DOHH2 (cell line): Measurements from ENCODE around the gene TNFSF15.

Experiments
- H3F3A ChIP-seq: fragments of 200-600 bp; sonication (generic), shearing (Covaris generic); 2 replicates; pipeline ENCODE4 v1.6.0; 2016; ENCODE audit warnings: antibody characterized with exemption, mild to moderate bottlenecking; ENCODE audit not compliant: control insufficient read depth, insufficient read depth
- H3K27ac ChIP-seq: fragments of 200-600 bp; sonication (generic); 2 replicates; pipeline ENCODE4 v1.5.1; 2014; ENCODE audit warnings: low read depth, mild to moderate bottlenecking, low read length, moderate library complexity
- H3K27me3 ChIP-seq: fragments of 200-600 bp; sonication (generic); 2 replicates; pipeline ENCODE4 v1.6.1; 2014; ENCODE audit warnings: mild to moderate bottlenecking, low read length, mixed read lengths; ENCODE audit not compliant: control insufficient read depth
- H3K36me3 ChIP-seq: fragments of 200-600 bp; sonication (generic); 2 replicates; pipeline ENCODE4 v1.6.1; 2014; ENCODE audit warnings: mild to moderate bottlenecking, low read length, moderate library complexity, mixed read lengths; ENCODE audit not compliant: control insufficient read depth
- H3K4me1 ChIP-seq: fragments of 200-600 bp; sonication (generic); 2 replicates; pipeline ENCODE4 v1.6.1; 2014; ENCODE audit warnings: mild to moderate bottlenecking, low read length, mixed read lengths; ENCODE audit not compliant: control insufficient read depth
- H3K4me2 ChIP-seq: fragments of 200-600 bp; sonication (generic); 2 replicates; pipeline ENCODE4 v1.6.0; 2014; ENCODE audit warnings: mild to moderate bottlenecking, low read length, moderate library complexity
- H3K4me3 ChIP-seq: fragments of 200-600 bp; sonication (generic); 2 replicates; pipeline ENCODE4 v1.5.1; 2014; ENCODE audit warnings: mild to moderate bottlenecking, low read length, mixed read lengths
- H3K79me2 ChIP-seq: fragments of 200-600 bp; sonication (generic); 2 replicates; pipeline ENCODE4 v1.6.1; 2014; ENCODE audit warnings: mild to moderate bottlenecking, low read length, mixed read lengths; ENCODE audit not compliant: control insufficient read depth
- H3K9me2 ChIP-seq: fragments of 200-600 bp; sonication (generic); replicated peaks from 2 replicates; pipeline ENCODE4 v1.6.1; 2014; ENCODE audit warnings: mild to moderate bottlenecking, low read length, mixed read lengths; ENCODE audit not compliant: control insufficient read depth
- H3K9me3 ChIP-seq: fragments of 200-600 bp; sonication (generic); 2 replicates; pipeline ENCODE4 v1.6.1; 2014; ENCODE audit warnings: antibody characterized with exemption, low read length, mixed read lengths; ENCODE audit not compliant: control insufficient read depth, insufficient read depth
- H4K20me1 ChIP-seq: fragments of 200-600 bp; sonication (generic); 2 replicates; pipeline ENCODE4 v1.6.0; 2014; ENCODE audit warnings: low read depth, mild to moderate bottlenecking, antibody characterized with exemption, low read length, moderate library complexity; ENCODE audit not compliant: control insufficient read depth, insufficient read depth
- EZH2phosphoT487 ChIP-seq: fragments of 200-600 bp; sonication (generic); IDR thresholded peaks from 2 replicates; pipeline ENCODE4 v1.6.1; 2017; ENCODE audit warnings: borderline replicate concordance, mild to moderate bottlenecking, antibody characterized with exemption, low read length, moderate library complexity, mixed read lengths
- TF ChIP-seq, protein P1 (sequence below): fragments of 200-600 bp; sonication (generic); IDR thresholded peaks from one replicate; pipeline ENCODE4 v1.5.1; 2014; ENCODE audit warnings: antibody characterized with exemption, mild to moderate bottlenecking, low read depth, low read length; ENCODE audit not compliant: poor library complexity, severe bottlenecking

TNFSF15 gene

GRCh38 chr9:114775981-114776380 lies 29.9 kb downstream of the TNFSF15 start:
- Histone ChIP-seq H3K9me2 (no peaks in the 10 kb centered on the region), H4K20me1 (no peaks in the 10 kb centered on the region), H3K4me1 (peaks cover 22% of the 10 kb centered on the region), H3K79me2 (no peaks in the 10 kb centered on the region), H3K4me3 (no peak overlapping the region), H3K36me3 (no peaks in the 10 kb centered on the region), H3K27ac (no peak overlapping the region), H3K27me3 (no peaks in the 10 kb centered on the region), H3F3A (no peaks in the 10 kb centered on the region), H3K9me3 (no peaks in the 10 kb centered on the region), H3K4me2 (no peak overlapping the region)
- TF ChIP-seq EZH2phosphoT487: no peak
- TF ChIP-seq, protein P1, sequence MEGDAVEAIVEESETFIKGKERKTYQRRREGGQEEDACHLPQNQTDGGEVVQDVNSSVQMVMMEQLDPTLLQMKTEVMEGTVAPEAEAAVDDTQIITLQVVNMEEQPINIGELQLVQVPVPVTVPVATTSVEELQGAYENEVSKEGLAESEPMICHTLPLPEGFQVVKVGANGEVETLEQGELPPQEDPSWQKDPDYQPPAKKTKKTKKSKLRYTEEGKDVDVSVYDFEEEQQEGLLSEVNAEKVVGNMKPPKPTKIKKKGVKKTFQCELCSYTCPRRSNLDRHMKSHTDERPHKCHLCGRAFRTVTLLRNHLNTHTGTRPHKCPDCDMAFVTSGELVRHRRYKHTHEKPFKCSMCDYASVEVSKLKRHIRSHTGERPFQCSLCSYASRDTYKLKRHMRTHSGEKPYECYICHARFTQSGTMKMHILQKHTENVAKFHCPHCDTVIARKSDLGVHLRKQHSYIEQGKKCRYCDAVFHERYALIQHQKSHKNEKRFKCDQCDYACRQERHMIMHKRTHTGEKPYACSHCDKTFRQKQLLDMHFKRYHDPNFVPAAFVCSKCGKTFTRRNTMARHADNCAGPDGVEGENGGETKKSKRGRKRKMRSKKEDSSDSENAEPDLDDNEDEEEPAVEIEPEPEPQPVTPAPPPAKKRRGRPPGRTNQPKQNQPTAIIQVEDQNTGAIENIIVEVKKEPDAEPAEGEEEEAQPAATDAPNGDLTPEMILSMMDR: no peak

DNA sequence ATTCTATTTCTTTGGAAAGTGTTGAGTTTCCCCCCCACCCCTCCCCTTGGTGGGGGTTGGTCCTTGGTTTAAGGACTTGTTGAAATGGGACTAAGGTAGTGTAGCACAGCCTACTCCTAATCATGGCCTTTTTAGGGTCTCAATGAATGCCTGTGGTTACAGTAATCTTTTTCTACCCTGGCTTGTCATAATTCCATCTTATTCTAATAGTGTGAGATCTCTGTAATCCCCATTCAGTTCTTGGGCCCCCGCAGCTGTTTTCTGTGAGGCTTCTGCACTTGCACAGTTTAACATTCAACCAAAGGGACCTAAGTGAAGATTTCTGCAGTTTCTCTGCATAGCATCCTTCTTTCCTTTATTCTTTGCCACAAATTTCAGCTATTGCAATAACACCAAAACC lies 30.7 kb downstream of the TNFSF15 start:
- H3K27me3 ChIP-seq: no peaks in the 10 kb centered on the region
- no peaks in the 10 kb centered on the region for H3K9me2 ChIP-seq
- no peaks in the 10 kb centered on the region for H4K20me1 ChIP-seq
- H3K9me3 ChIP-seq: no peaks in the 10 kb centered on the region
- no peak for TF ChIP-seq EZH2phosphoT487
- TF ChIP-seq, protein P1: no peak
- H3K4me1 ChIP-seq: peaks cover 28% of the 10 kb centered on the region
- H3K27ac ChIP-seq: peak overlapping the region; percentile 31; the same call in 1 of the 2 replicates
- H3K36me3 ChIP-seq: no peaks in the 10 kb centered on the region
- peak overlapping the region; percentile 15; the same call in 1 of the 2 replicates for H3K4me3 ChIP-seq
- H3K79me2 ChIP-seq: no peaks in the 10 kb centered on the region
- H3K4me2 ChIP-seq: peak overlapping the region; percentile 45
- H3F3A ChIP-seq: no peaks in the 10 kb centered on the region

- Histone ChIP-seq H3K9me3 (no peaks in the 10 kb centered on the region), H3K27ac (peak overlapping the region; percentile 31), H3K4me3 (peak overlapping the region; percentile 15; the same call in 1 of the 2 replicates), H3K27me3 (no peaks in the 10 kb centered on the region), H3F3A (no peaks in the 10 kb centered on the region), H3K79me2 (no peaks in the 10 kb centered on the region), H4K20me1 (no peaks in the 10 kb centered on the region), H3K4me2 (peak overlapping the region; percentile 45), H3K4me1 (peaks cover 28% of the 10 kb centered on the region), H3K36me3 (no peaks in the 10 kb centered on the region), H3K9me2 (no peaks in the 10 kb centered on the region)
- TF ChIP-seq EZH2phosphoT487: no peak
- TF ChIP-seq, protein P1: no peak
These were observed 31.3 kb downstream of the TNFSF15 start for GRCh38 chr9:114774524-114774923.

DNA sequence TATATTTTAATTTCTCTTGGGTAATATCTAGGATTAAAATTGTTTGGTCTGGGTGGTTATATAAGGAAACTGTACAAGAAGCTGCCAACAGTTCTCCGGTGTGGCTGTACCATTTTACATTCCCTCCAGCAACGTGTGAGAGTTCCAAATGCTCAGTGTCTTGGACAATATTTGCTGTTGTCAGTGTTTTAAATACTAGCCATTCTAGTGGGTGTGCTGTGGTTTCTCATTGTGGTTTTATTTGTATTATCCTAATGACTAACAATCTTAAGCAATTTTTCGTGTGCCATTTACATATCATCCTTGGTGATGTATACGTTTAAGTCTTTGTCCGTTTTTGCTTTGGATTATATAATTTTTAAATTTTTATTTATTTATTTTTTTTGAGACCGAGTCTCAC lies 34.0 kb downstream of the TNFSF15 start:
- Histone ChIP-seq H3K4me2 (no peak overlapping the region), H3K27me3 (no peaks in the 10 kb centered on the region), H3K9me3 (no peaks in the 10 kb centered on the region), H3K36me3 (no peaks in the 10 kb centered on the region), H4K20me1 (no peaks in the 10 kb centered on the region), H3K79me2 (no peaks in the 10 kb centered on the region), H3F3A (no peaks in the 10 kb centered on the region), H3K4me3 (no peak overlapping the region), H3K4me1 (peaks cover 28% of the 10 kb centered on the region), H3K27ac (no peak overlapping the region), H3K9me2 (no peaks in the 10 kb centered on the region)
- TF ChIP-seq, protein P1: no peak
- no peak for TF ChIP-seq EZH2phosphoT487
